GM12891 (cell line): Measurements from ENCODE around the gene RANBP17.

ENCODE experiments used
- PAX5 ChIP-seq: IDR thresholded peaks from 2 replicates; pipeline ENCODE4 v1.6.1; 2011; ENCODE audit warnings: low read length, moderate library complexity, mild to moderate bottlenecking; ENCODE audit not compliant: insufficient read depth, severe bottlenecking
- POLR2A ChIP-seq: IDR thresholded peaks from 2 replicates; pipeline ENCODE4 v1.6.1; 2011; ENCODE audit warnings: low read depth, low read length, control low read depth
- POLR2AphosphoS5 ChIP-seq: IDR thresholded peaks from 2 replicates; pipeline ENCODE4 v1.6.1; 2011; ENCODE audit warnings: low read depth, low read length, control low read depth
- POU2F2 ChIP-seq: IDR thresholded peaks from 2 replicates; pipeline ENCODE4 v1.6.1; 2011; ENCODE audit warnings: low read depth, mild to moderate bottlenecking, control low read depth, low read length, moderate library complexity
- SPI1 ChIP-seq: IDR thresholded peaks from 2 replicates; pipeline ENCODE4 v1.6.1; 2011; ENCODE audit warnings: low read depth, low read length, control low read depth
- TAF1 ChIP-seq: IDR thresholded peaks from 2 replicates; pipeline ENCODE4 v1.6.1; 2011; ENCODE audit warnings: low read depth, low read length, control low read depth

GRCh38 chr5:171162596-171162995 lies 300.8 kb downstream of the RANBP17 start:
- TF ChIP-seq POLR2A (no peak), POLR2AphosphoS5 (no peak), TAF1 (no peak), SPI1 (no peak), PAX5 (no peak), POU2F2 (no peak)
